SK-N-SH (cell line): Measurements from ENCODE around the gene EIF2B4. TPM values are rescaled to one million over a fixed set of nuclear protein-coding genes. Genes with fewer than 3 reads are reported as not detected.
A peak's percentile ranks its signal among the peaks of the same experiment; 100 is the strongest.

Source experiments
- CTCF ChIP-seq: fragments of 200-600 bp; sonication (generic); IDR thresholded peaks from 2 replicates; pipeline ENCODE4 v1.6.1; 2017; ENCODE audit warnings: antibody characterized with exemption, mild to moderate bottlenecking, moderate library complexity
- ELF1 ChIP-seq: IDR thresholded peaks from 2 replicates; pipeline ENCODE4 v1.4.0; 2012
- EP300 ChIP-seq, 2 experiments: IDR thresholded peaks; 2 replicates each; pipeline versions ENCODE4 v1.4.0 to v1.6.1; 2012; ENCODE audit warnings: borderline replicate concordance in 1 of 2, low read depth in 1 of 2, low read length in 1 of 2
- EZH2phosphoT487 ChIP-seq: fragments of 200-600 bp; sonication (generic); IDR thresholded peaks from 2 replicates; pipeline ENCODE4 v1.6.1; 2017; ENCODE audit warnings: low read depth, mixed run types, mild to moderate bottlenecking, antibody characterized with exemption, moderate library complexity, borderline replicate concordance
- FOSL2 ChIP-seq: IDR thresholded peaks from 2 replicates; pipeline ENCODE4 v1.4.0; 2012; ENCODE audit warnings: low read depth, mild to moderate bottlenecking, moderate library complexity, borderline replicate concordance
- FOXM1 ChIP-seq: IDR thresholded peaks from 2 replicates; pipeline ENCODE4 v1.4.0; 2012; ENCODE audit warnings: low read depth, mild to moderate bottlenecking
- GATA2 ChIP-seq: sonication (generic); formaldehyde crosslinking; IDR thresholded peaks from 2 replicates; pipeline ENCODE4 v1.5.0; 2020; ENCODE audit warnings: mild to moderate bottlenecking, missing genetic modification reagents
- MXI1 ChIP-seq: IDR thresholded peaks from 2 replicates; pipeline ENCODE4 v1.6.1; 2012; ENCODE audit warnings: mild to moderate bottlenecking, low read depth, low read length, improper control_type of control experiment
- NFIC ChIP-seq: IDR thresholded peaks from 2 replicates; pipeline ENCODE4 v1.4.0; 2012; ENCODE audit warnings: borderline replicate concordance
- NRF1 ChIP-seq: IDR thresholded peaks from 2 replicates; pipeline ENCODE4 v1.6.1; 2012; ENCODE audit warnings: low read depth, mild to moderate bottlenecking, low read length
- PBX3 ChIP-seq: IDR thresholded peaks from 2 replicates; pipeline ENCODE4; 2012
- RFX5 ChIP-seq: IDR thresholded peaks from 2 replicates; pipeline ENCODE4 v1.6.1; 2012; ENCODE audit warnings: mild to moderate bottlenecking, improper control_type of control experiment, low read length
- RXRA ChIP-seq: IDR thresholded peaks from 2 replicates; pipeline ENCODE4 v1.4.0; 2012; ENCODE audit warnings: low read depth, mild to moderate bottlenecking, borderline replicate concordance
- SIN3A ChIP-seq: IDR thresholded peaks from 2 replicates; pipeline ENCODE4 v1.6.1; 2012; ENCODE audit warnings: low read depth, mild to moderate bottlenecking, low read length, moderate library complexity, borderline replicate concordance
- TEAD4 ChIP-seq: IDR thresholded peaks from 2 replicates; pipeline ENCODE4 v1.4.0; 2012; ENCODE audit warnings: mild to moderate bottlenecking, borderline replicate concordance; ENCODE audit not compliant: insufficient read depth
- USF1 ChIP-seq: IDR thresholded peaks from 2 replicates; pipeline ENCODE4 v1.4.0; 2012; ENCODE audit warnings: low read depth, borderline replicate concordance
- USF2 ChIP-seq: fragments of 150-350 bp; IDR thresholded peaks from 2 replicates; pipeline ENCODE4 v1.6.1; 2017; ENCODE audit warnings: antibody characterized with exemption, low read length, low read depth, borderline replicate concordance
- YY1 ChIP-seq: IDR thresholded peaks from 2 replicates; pipeline ENCODE4 v1.4.0; 2012; ENCODE audit warnings: low read depth, mild to moderate bottlenecking
- ZBTB33 ChIP-seq: IDR thresholded peaks from 2 replicates; pipeline ENCODE4 v1.4.0; 2012; ENCODE audit warnings: low read depth, borderline replicate concordance
- polyA plus RNA-seq, 3 experiments: library from polyadenylated mRNA; depleted of rRNA; stranded (reverse); fragments of >200 nt; gene quantifications; 2 replicates each; pipeline ENCODE4 v1.2.3, GENCODE V29; 2012

The EIF2B4 gene
- polyA plus RNA-seq, 1 of the 3 experiments (the other 2 are of a cell fraction) = 51.7 TPM

GRCh38 chr2:27322766-27323595 lies 47.2 kb downstream of the EIF2B4 start, which contains the start of gene MPV17 (continued):
- TF ChIP-seq ZBTB33 (no peak; the same call in 1 of the 2 replicates), USF1 (peak; percentile 97), CTCF (no peak), SIN3A (peak; percentile 91), RXRA (no peak), PBX3 (peak; percentile 84), ELF1 (no peak), FOSL2 (no peak; the same call in 1 of the 2 replicates), USF2 (peak; percentile 82), GATA2 (no peak), TEAD4 (no peak; the same call in 1 of the 2 replicates), FOXM1 (no peak), NRF1 (no peak), EZH2phosphoT487 (no peak), RFX5 (no peak; the same call in 1 of the 2 replicates), NFIC (no peak), YY1 (peak; percentile 77), EP300 (IDR thresholded peaks at IDR 0.05; ENCODE audit: borderline replicate concordance in 1 of 2, low read depth in 1 of 2, low read length in 1 of 2) (no peak), MXI1 (peak; percentile 98)
